ENCODE data around the gene PCNT. TPM values are rescaled to one million over a fixed set of nuclear protein-coding genes. Genes with fewer than 3 reads are reported as not detected.
A peak's percentile ranks its signal among the peaks of the same experiment; 100 is the strongest.

The PCNT gene
- total RNA-seq, result 10 to 100 TPM; 31.4 to 43.7 (median 37.1) TPM
- 10 to 100 TPM in 1 of 3 donors, 1 to 10 TPM in 2; 6.4 to 10.8 (median 7.8) TPM for polyA plus RNA-seq
- long read RNA-seq, donor 1, partial matches to known transcripts, result 9 of 9 reads
- long read RNA-seq, donor 1, other reads (novel, unspliced or antisense), result 0 of 9 reads
- long read RNA-seq, donor 2, partial matches to known transcripts, result 5 of 5 reads
- long read RNA-seq, donor 2, other reads (novel, unspliced or antisense), result 0 of 5 reads

GRCh38 chr21:46323710-46324389 lies at the start of gene PCNT, which contains the start of gene C21orf58:
TSS of gene PCNT (plus strand) at chr21:46324156. CDS start at chr21:46324229, 73 bp downstream.
TSS of gene C21orf58 (minus strand) at chr21:46323870. CDS start at chr21:46322738, 1,132 bp downstream.
- Histone ChIP-seq H3K27me3 (replicated peaks in 1 of 7) (no peaks in the 10 kb centered on the region), H3K27ac (peak within 1 kb of the TSS; percentile 86 to 100 (median 98)), H3K4me3 (peak within 1 kb of the TSS; percentile 79 to 100 (median 94)), H3K36me3 (peaks cover 0 to 24% (median 7%) of the 10 kb centered on the region in 6 donors), H3K9me3 (no peaks in the 10 kb centered on the region), H3K4me1 (peaks cover 15 to 69% (median 43%) of the 10 kb centered on the region in 6 donors)
- intact Hi-C loops (cut with DNase I; ENCODE audit: low total_unique reads), result loop anchor here (5.0 kb wide), 1 partner anchor 133 kb away; the partner anchor contains the start of gene DIP2A
- DNase-seq, result peak; percentile 98
- TF ChIP-seq CTCF (IDR thresholded peaks at IDR 0.05 in 8 of 11, conservative IDR thresholded peaks at IDR 0.05 in 3 of 11) (peak in 3 of 11 experiments; percentile 5 to 33 (median 32)), POLR2AphosphoS5 (IDR thresholded peaks at IDR 0.05) (peak; percentile 53 to 85 (median 77)), POLR2A (IDR thresholded peaks at IDR 0.05) (no peak)
- 0 to 1% (median 0%) methylated on average over 43 to 76 of the region's 76 CpGs for WGBS, 5 donors

- H3K9me3 ChIP-seq, result no peaks in the 10 kb centered on the region
- no peak overlapping the region for H3K4me3 ChIP-seq
- no peak overlapping the region for H3K27ac ChIP-seq
- intact Hi-C loops (cut with DNase I; ENCODE audit: low total_unique reads), result no loop called here
- H3K27me3 ChIP-seq (replicated peaks in 1 of 7), result no peaks in the 10 kb centered on the region
- H3K36me3 ChIP-seq, result peaks cover 13 to 100% (median 99%) of the 10 kb centered on the region in 6 donors
- no peak for TF ChIP-seq POLR2AphosphoS5 (IDR thresholded peaks at IDR 0.05)
- TF ChIP-seq POLR2A (IDR thresholded peaks at IDR 0.05), result no peak
- no peak for TF ChIP-seq CTCF (IDR thresholded peaks at IDR 0.05 in 8 of 11, conservative IDR thresholded peaks at IDR 0.05 in 3 of 11)
- peaks cover 0 to 7% (median 0%) of the 10 kb centered on the region in 6 donors for H3K4me1 ChIP-seq
- DNase-seq, result no peak
- WGBS, 5 donors, result 91 to 96% (median 95%) methylated on average over 11 of the region's 11 CpGs
These were observed 49.1 kb upstream of the PCNT start for GRCh38 chr21:46274797-46275390.

- peak in 1 of 3 donors; percentile 13 for TF ChIP-seq POLR2AphosphoS5 (IDR thresholded peaks at IDR 0.05)
- TF ChIP-seq CTCF (IDR thresholded peaks at IDR 0.05 in 8 of 11, conservative IDR thresholded peaks at IDR 0.05 in 3 of 11), result no peak
- H3K9me3 ChIP-seq, result no peaks in the 10 kb centered on the region
- H3K27me3 ChIP-seq (replicated peaks in 1 of 7), result no peaks in the 10 kb centered on the region
- 48 to 63% (median 61%) methylated on average over 15 of the region's 15 CpGs for WGBS, 5 donors
- peaks cover 4 to 56% (median 31%) of the 10 kb centered on the region in 6 donors for H3K36me3 ChIP-seq
- peaks cover 39 to 82% (median 60%) of the 10 kb centered on the region in 6 donors for H3K4me1 ChIP-seq
- H3K27ac ChIP-seq, result peak overlapping the region in 5 of 8 donors; percentile 1 to 98 (median 35)
- no peak for DNase-seq
- intact Hi-C loops (cut with DNase I; ENCODE audit: low total_unique reads), result no loop called here
- peak overlapping the region in 2 of 8 donors; percentile 15 to 99 for H3K4me3 ChIP-seq
These were observed 39.8 kb upstream of the PCNT start for GRCh38 chr21:46284077-46284644.

Data from spleen (tissue), 13 donors.